HG03571 (cell line): ENCODE measurements around the gene YBEY.
"Not testable (repeated sequence)": the region's sequence is repeated elsewhere in the genome, so short reads cannot be mapped to it uniquely, and the experiment has no call there.

ENCODE experiments used
- ATAC-seq: cut with Tn5 transposase; IDR thresholded peaks from one replicate; pipeline ENCODE4 v1.9.1; 2021; ENCODE audit not compliant: unreplicated experiment

The YBEY gene, protein sequence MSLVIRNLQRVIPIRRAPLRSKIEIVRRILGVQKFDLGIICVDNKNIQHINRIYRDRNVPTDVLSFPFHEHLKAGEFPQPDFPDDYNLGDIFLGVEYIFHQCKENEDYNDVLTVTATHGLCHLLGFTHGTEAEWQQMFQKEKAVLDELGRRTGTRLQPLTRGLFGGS

GRCh38 chr21:46285761-46286647 is at the start of gene YBEY:
Gene YBEY (plus strand): TSS chr21:46286342. CDS start chr21:46286914, 572 bp downstream.
- peak; percentile 81 for ATAC-seq

- no peak for ATAC-seq
Observed at GRCh38 chr21:46237474-46237873, 48.7 kb upstream of the YBEY start.

DNA sequence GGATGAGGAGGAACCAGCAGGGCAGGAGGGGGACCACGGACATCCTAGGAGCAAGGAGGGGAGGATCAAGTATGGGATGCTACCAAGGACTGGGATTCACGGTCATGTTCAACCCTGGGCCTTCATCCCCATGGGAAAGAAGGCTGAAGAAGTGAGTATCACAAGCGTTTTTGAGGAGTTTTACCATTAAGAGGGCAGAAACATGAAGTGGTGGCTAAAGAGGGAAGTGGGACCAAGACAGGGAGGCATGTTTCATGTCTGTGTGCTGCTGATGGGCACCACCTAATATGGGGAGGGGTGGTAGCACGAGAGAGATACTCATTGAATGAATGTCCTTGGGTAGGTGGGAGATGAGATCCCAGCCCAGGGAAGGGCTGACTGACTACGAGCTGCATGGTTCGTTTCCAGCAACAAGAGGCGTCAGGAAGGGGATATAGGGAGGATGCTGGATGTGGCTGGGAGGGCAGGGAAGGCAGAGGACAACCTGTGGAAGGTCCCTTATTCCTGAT is 46.3 kb upstream of the YBEY start:
- no peak for ATAC-seq

- not testable (repeated sequence) for ATAC-seq
Observed at GRCh38 chr21:46241577-46241976, 44.6 kb upstream of the YBEY start.

DNA sequence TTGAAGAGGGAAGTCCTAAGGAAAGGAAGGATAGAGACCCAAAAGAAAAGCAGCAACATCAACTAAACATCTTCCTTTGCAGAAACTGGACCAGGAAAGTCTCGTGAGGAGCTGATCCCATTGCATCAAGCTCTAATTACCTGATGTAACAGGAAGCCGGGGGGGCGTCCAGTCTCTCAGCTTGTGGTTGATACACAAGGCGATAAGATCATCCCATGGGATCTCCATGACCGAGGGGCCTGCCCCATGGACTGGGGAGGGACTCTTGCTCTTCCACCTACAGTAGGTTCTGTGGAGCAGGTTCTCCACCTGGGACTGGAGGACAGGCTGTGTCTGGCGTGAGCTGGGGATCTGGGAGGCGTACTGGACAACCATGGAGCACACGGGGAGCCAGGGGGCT is 42.8 kb upstream of the YBEY start:
- ATAC-seq, result no peak

DNA sequence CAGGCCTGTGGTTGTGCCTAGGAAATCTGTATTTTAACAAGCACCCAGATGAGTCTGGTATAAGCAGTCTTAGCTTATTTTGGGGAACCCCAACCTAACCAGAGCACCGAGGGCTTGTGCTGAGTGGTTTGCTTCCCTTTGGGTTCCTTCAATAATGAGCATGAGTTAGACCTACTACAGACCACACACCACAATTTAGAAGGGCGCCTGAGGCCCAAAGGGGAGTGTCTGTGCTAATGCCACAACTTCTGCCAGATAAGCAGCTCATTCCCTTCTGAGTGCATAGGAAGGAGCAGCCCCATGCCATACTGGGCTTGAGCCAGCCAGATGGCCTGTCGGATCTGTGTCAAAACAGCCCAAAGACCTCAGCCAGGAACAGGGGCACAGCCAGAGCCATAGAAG is 42.2 kb upstream of the YBEY start:
- no peak for ATAC-seq

GRCh38 chr21:46244602-46245001 is 41.5 kb upstream of the YBEY start:
- ATAC-seq, result no peak

DNA sequence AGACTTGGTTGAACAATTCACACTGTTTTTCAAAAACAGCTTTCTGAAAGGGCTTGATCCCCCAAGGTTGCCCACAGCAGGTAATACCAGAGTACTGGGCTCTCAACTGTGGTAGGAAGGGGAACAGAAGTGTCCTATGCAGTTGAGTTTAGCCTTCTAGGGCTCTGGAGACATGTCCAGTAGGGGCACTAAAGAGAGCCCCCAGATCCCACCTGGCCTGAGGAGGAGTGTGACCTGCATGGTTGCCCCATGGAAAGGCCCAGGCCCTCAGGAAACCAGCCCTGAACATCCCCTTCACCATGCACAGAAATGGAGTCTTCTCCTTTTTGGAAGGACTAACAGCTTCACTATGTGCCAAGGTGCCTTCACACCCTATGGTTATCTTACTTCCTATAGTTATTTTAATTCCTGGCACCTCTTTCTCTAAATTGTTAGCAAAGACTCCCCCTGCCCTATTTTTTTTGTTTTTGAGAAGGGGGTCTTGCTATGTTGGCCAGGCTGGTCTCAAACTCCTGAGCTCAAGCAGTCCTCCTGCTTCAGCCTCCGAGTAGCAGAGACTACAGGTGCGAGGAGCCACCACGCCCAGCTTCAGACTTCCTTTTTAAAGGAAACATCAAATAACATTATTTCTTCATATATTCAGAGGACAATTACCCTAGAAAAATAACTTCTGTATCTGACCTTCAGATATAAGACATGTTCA is 40.8 kb upstream of the YBEY start:
- ATAC-seq, result no peak

GRCh38 chr21:46246345-46246744 is 39.8 kb upstream of the YBEY start:
- ATAC-seq, result no peak

DNA sequence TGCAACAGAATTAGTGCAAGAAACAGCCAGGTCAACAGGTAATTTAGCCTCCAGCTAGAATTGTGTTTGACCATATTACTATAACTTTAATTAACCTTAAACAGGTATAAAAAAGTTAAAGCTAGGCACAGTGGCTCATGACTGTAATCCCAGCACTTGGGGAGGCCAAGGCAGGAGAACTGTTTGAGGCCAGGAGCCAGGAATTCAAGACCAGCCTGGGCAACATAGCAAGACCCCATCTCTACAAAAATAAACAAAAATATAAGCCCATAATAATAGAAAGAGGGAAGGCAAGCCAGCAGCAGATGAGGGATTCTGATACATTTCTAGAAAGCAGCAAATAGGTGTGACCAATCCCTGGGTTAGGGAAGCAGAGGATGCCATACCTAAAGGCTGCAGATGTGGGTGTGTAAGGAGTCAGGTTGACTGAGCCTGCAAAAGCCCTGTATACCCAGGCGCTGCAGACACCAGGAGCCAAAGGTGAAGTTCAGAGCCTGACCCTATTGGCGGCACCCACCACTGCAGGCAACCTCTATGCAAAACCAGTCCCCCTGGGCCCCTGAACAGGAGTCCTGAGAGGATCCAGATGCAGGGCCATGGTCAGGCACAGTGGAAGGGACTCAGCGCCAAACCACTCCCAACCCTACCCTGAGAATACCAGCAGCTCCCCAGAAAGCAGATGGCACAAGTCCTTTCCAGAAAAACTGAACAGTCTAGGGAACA is 38.3 kb upstream of the YBEY start:
- ATAC-seq, result no peak

GRCh38 chr21:46248422-46248782 is 37.7 kb upstream of the YBEY start:
- no peak for ATAC-seq

DNA sequence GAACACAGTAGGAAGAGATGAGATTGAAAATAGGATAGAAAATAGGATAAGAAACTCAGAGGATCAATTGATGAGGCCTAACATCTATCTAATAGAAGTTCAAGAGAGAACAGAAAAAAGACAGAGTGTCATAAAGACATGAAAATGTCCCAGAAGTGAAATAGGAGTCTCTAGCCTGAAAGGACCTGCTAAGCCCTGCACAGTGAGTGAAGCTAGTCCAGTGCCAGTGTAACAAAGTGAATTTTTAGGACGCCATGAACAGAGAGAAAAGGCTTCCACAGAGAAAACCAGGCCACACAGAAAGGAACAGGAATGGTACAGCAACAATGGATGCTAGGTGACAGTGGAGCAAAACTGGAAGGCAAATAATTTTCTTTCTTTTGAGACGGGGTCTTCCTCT is 37.3 kb upstream of the YBEY start:
- no peak for ATAC-seq

DNA sequence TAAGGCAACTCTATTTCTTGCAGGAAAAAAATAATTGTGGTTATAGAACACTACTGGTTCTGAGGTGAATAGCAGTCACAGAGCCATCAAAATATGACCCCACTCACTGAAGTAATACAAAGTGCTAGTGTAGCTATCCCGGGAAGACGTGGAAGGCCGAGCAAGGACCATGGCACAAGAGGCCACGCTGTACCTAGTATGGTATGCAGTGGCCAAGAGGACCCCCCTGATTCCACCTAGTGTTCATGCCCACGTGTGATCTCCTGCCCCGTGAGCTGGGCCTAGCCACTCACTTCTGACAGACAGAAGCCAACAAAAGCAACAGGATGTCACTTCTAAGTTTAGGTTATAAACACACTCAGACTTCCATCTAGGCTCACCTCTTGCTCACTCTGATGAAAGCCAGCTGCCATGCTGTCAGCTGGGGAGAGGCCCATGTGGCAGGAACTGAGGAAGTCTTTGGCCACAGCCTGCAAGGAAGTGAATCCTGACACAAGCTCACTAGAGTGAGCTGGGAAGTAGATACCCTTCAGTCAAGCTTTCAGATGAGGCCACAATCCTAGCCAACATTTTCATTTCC is 35.9 kb upstream of the YBEY start:
- ATAC-seq, result no peak

DNA sequence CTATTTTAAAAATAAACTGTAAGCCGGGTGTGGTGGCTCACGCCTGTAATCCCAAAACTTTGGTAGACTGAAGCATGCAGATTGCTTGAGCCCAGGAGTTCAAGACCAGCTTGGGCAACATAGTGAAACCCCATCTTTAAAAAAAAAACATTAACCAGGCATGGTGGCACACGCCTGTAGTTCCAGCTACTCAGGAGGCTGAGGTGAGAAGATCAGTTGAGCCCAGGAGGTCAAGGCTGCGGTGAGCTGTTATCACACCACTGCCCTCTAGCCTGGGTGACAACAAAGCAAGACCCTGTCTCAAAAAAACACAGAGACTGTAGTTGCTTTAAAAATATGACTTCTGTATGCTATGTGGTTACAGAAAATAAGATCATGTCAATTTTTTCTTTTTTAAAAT is 33.3 kb upstream of the YBEY start:
- ATAC-seq, result no peak

DNA sequence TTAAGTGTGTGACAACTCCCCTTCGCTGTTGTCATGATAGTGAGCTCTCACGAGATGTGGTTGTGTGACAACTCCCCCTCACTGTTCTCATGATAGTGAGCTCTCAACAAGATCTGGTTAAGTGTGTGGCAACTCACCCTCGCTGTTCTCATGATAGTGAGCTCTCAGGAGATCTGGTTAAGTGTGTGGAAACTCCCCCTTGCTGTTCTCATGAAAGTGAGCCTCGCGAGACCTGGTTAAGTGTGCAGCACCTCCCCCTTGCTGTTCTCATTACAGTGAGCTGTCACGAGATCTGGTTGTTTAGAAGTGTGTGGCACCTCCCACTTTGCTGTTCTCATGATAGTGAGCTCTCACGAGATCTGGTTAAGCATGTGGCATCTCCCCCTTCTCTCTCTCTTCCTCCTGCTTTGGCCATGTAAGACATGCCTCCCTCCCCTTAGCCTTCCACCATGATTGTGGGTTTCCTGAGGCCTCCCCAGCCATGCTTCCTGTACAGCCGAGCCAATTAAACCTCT is 32.5 kb upstream of the YBEY start:
- peak; percentile 53 for ATAC-seq

DNA sequence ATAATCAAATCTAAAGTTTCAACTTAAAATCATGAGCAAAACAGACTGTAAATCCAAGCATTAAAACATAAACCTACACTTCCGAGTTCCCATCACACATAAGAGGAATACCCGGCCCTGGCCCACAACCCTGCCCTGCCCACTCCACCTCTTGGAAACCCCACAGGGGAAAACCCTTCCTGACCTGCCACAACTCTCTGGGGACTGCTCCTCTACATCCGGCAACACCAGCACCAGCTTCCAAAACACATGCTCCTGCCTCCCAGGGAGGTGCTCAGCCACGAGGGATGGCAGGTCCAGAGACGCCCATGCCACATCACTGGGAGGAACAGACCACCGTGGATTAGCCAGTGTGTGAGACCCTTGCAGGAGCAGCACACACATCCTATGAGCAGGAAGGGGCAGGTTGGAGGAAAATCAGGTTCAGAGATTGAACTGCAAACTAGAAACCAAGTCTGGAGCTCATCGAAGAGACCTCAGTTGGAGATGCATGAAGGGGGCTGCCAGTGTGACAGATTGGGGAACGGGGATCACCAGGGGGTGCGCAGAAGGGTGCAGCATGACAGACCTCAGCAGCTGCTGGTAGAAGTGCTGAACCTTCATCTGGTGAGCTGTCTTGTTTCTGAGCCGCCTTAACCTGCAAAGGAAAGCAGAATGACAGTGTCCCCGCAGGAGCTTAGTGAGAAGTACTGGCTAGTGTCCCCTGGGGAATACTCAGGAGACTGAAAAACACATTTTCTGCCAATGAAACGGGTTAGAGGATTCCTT is 31.8 kb upstream of the YBEY start:
- peak; percentile 53 for ATAC-seq

GRCh38 chr21:46255166-46255565 is 31.0 kb upstream of the YBEY start:
- no peak for ATAC-seq

GRCh38 chr21:46255758-46256337 is 30.3 kb upstream of the YBEY start:
- ATAC-seq, result no peak

- no peak for ATAC-seq
Observed at GRCh38 chr21:46256501-46256994, 29.6 kb upstream of the YBEY start.
